OCI-LY3 (cell line): ENCODE data around the gene D2HGDH.

ENCODE experiments used
- H2AFZ ChIP-seq: fragments of 200-600, 300-600 bp; shearing (Covaris generic); 2 replicates; pipeline ENCODE4 v1.6.0; 2014; ENCODE audit warnings: antibody characterized with exemption, low read depth, low read length
- H3K27ac ChIP-seq: fragments of 200-600, 300-600 bp; sonication (generic); 2 replicates; pipeline ENCODE4 v1.5.1; 2014; ENCODE audit warnings: mild to moderate bottlenecking, low read length, moderate library complexity, mixed read lengths
- H3K27me3 ChIP-seq: fragments of 200-600, 300-600 bp; sonication (generic); 2 replicates; pipeline ENCODE4 v1.6.1; 2014; ENCODE audit warnings: low read depth, low read length, mixed read lengths
- H3K36me3 ChIP-seq: fragments of 200-600, 300-600 bp; sonication (generic); replicated peaks from 2 replicates; pipeline ENCODE3; 2014; ENCODE audit warnings: low read depth, low read length, mixed read lengths
- H3K4me1 ChIP-seq: fragments of 300-600, 200-600 bp; sonication (generic); 2 replicates; pipeline ENCODE4 v1.6.1; 2014; ENCODE audit warnings: low read length, mixed read lengths
- H3K4me2 ChIP-seq: fragments of 200-600, 300-600 bp; sonication (generic); 2 replicates; pipeline ENCODE4 v1.6.1; 2014; ENCODE audit warnings: low read length, mixed read lengths
- H3K4me3 ChIP-seq: fragments of 300-600, 200-600 bp; sonication (generic); 2 replicates; pipeline ENCODE4 v1.5.1; 2014; ENCODE audit warnings: antibody characterized with exemption, mild to moderate bottlenecking, low read length, moderate library complexity
- H3K79me2 ChIP-seq: fragments of 300-600, 200-600 bp; shearing (Covaris generic); 2 replicates; pipeline ENCODE4 v1.6.1; 2014; ENCODE audit warnings: mild to moderate bottlenecking, low read length, mixed read lengths
- H3K9ac ChIP-seq: fragments of 300-600, 200-600 bp; shearing (Covaris generic); 2 replicates; pipeline ENCODE4 v1.6.0; 2014; ENCODE audit warnings: mild to moderate bottlenecking, low read length, moderate library complexity
- H3K9me3 ChIP-seq: fragments of 200-600, 300-600 bp; shearing (Covaris generic); 2 replicates; pipeline ENCODE4 v1.6.1; 2014; ENCODE audit warnings: low read length, mixed read lengths; ENCODE audit not compliant: insufficient read depth
- H4K20me1 ChIP-seq: fragments of 200-600, 300-600 bp; sonication (generic); 2 replicates; pipeline ENCODE4 v1.6.1; 2016; ENCODE audit warnings: low read length, mixed read lengths; ENCODE audit not compliant: insufficient read depth
- EZH2phosphoT487 ChIP-seq: fragments of 200-600 bp; shearing (Covaris generic); IDR thresholded peaks from 2 replicates; pipeline ENCODE4 v1.6.1; 2018; ENCODE audit warnings: antibody characterized with exemption, mixed run types, low read depth
- TF ChIP-seq, protein P1 (sequence below): fragments of 200-600, 300-600 bp; sonication (generic); IDR thresholded peaks from 2 replicates; pipeline ENCODE4 v1.5.1; 2014; ENCODE audit warnings: antibody characterized with exemption, low read length, low read depth

D2HGDH gene

DNA sequence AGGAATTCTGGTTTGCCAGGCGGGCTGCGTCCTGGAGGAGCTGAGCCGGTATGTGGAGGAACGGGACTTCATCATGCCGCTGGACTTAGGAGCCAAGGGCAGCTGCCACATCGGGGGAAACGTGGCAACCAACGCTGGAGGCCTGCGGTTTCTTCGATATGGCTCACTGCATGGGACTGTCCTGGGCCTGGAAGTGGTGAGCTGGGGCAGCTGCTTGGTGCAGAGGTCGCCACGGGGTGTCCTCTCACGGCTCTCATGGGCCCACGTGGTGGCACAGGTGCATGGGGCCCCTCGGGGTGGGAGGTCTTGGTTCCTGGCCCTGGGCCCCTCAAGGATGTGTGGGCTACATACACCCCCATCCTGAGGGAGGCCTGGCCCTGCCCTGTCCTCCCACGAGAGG lies 9.2 kb downstream of the D2HGDH start:
- Histone ChIP-seq H3K36me3 (peaks cover 24% of the 10 kb centered on the region), H4K20me1 (no peaks in the 10 kb centered on the region; the same call in 1 of the 2 replicates), H3K27me3 (no peaks in the 10 kb centered on the region), H3K4me3 (no peak overlapping the region), H3K4me2 (no peak overlapping the region), H3K79me2 (no peaks in the 10 kb centered on the region; the same call in 1 of the 2 replicates), H3K9ac (no peak overlapping the region), H3K27ac (no peak overlapping the region), H3K9me3 (no peaks in the 10 kb centered on the region), H3K4me1 (no peaks in the 10 kb centered on the region), H2AFZ (no peak overlapping the region)
- TF ChIP-seq, protein P1, sequence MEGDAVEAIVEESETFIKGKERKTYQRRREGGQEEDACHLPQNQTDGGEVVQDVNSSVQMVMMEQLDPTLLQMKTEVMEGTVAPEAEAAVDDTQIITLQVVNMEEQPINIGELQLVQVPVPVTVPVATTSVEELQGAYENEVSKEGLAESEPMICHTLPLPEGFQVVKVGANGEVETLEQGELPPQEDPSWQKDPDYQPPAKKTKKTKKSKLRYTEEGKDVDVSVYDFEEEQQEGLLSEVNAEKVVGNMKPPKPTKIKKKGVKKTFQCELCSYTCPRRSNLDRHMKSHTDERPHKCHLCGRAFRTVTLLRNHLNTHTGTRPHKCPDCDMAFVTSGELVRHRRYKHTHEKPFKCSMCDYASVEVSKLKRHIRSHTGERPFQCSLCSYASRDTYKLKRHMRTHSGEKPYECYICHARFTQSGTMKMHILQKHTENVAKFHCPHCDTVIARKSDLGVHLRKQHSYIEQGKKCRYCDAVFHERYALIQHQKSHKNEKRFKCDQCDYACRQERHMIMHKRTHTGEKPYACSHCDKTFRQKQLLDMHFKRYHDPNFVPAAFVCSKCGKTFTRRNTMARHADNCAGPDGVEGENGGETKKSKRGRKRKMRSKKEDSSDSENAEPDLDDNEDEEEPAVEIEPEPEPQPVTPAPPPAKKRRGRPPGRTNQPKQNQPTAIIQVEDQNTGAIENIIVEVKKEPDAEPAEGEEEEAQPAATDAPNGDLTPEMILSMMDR = no peak
- TF ChIP-seq EZH2phosphoT487 = no peak

DNA sequence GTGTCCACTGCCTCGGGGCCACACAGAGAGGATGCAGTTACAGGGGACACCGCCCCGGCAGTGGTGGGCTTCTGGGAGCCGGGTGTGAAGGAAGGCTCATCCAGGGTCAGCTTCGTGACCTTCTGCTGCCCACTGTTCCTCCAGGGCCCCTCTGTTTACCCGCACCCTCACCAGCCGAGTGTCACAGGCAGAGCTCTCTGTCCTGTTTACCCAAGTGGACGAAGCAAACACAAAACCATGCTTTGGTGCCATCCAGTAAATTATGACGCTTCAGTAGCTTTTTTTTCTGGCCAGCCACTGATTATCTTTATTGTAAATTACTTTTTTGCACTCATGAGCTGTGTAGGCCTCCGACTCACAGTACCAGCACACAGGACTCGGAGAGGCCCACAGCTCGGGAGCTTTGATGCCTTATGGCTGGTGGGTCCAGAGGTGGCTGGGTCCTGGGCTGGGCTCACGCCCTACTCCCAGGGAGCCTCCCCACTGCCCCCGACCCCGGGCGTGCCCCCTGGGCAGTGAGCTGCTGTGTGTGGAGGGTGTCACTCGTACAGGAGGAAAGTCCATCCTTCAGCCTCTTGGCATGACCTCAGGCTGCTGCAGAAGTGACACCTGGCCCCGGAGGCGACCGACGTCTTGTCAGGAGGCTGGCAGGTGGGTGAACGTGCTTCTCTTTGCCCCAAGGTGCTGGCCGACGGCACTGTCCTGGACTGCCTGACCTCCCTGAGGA lies 9.8 kb downstream of the D2HGDH start:
- TF ChIP-seq, protein P1 = no peak
- Histone ChIP-seq H3K9me3 (no peaks in the 10 kb centered on the region), H2AFZ (no peak overlapping the region), H3K36me3 (peaks cover 24% of the 10 kb centered on the region), H3K4me2 (no peak overlapping the region), H3K27me3 (no peaks in the 10 kb centered on the region), H3K79me2 (no peaks in the 10 kb centered on the region; the same call in 1 of the 2 replicates), H3K4me3 (no peak overlapping the region), H3K27ac (no peak overlapping the region), H3K4me1 (no peaks in the 10 kb centered on the region), H3K9ac (no peak overlapping the region), H4K20me1 (no peaks in the 10 kb centered on the region; the same call in 1 of the 2 replicates)

DNA sequence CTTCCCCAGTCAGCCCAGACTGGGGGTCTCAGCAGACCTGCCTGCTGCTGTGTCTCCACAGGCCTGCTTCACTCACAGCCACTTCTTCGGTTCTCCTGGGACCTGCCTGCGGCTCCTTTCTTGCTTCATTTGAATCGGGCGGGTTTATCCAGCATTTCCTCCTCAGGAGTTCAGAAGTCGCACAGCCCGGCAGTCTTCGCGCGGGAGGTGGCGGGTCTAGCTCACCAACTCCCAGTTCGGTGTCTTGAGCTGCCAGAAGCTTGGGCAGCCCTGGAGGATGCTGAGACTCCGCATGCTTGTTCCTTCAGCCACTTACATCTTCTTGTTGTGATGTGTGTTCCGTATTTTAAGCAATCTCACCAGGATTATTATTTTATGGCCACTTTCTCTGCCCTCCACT lies 10.8 kb downstream of the D2HGDH start:
- Histone ChIP-seq H3K9me3 (no peaks in the 10 kb centered on the region), H3K36me3 (peaks cover 24% of the 10 kb centered on the region), H2AFZ (no peak overlapping the region), H3K79me2 (no peaks in the 10 kb centered on the region; the same call in 1 of the 2 replicates), H3K27me3 (no peaks in the 10 kb centered on the region), H3K4me2 (no peak overlapping the region), H3K27ac (no peak overlapping the region), H4K20me1 (no peaks in the 10 kb centered on the region; the same call in 1 of the 2 replicates), H3K4me3 (no peak overlapping the region), H3K9ac (no peak overlapping the region), H3K4me1 (no peaks in the 10 kb centered on the region)
- TF ChIP-seq, protein P1 = no peak
- no peak for TF ChIP-seq EZH2phosphoT487

DNA sequence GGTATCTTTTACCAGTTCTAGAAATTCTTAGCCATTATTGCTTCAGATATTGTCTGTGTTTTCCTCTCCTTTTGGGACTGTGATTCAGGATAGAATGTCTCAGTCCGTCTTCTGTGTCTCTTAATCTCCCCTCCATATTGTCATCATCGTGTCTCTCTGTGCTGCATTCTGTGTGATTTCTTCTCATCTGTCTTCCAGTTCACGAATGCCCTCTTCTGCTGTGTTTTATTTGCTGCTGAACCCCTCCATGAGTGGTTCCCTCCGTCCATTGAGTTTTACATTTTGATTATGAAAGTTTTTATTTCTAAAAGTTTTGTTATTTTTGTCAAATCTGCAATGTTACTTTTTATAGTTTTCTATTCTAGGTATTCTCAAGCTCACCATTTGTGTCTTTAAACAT lies 11.7 kb downstream of the D2HGDH start:
- Histone ChIP-seq H3K79me2 (no peaks in the 10 kb centered on the region; the same call in 1 of the 2 replicates), H3K9me3 (no peaks in the 10 kb centered on the region), H4K20me1 (no peaks in the 10 kb centered on the region; the same call in 1 of the 2 replicates), H3K9ac (no peak overlapping the region), H2AFZ (no peak overlapping the region), H3K4me1 (no peaks in the 10 kb centered on the region), H3K36me3 (peaks cover 24% of the 10 kb centered on the region), H3K4me2 (no peak overlapping the region), H3K4me3 (no peak overlapping the region), H3K27me3 (no peaks in the 10 kb centered on the region), H3K27ac (no peak overlapping the region)
- TF ChIP-seq, protein P1 = no peak
- TF ChIP-seq EZH2phosphoT487 = no peak
